HG03575 (cell line): Measurements from ENCODE around the gene IMPG2.

Source experiments
- ATAC-seq: cut with Tn5 transposase; IDR thresholded peaks from one replicate; pipeline ENCODE4 v1.9.1; 2021; ENCODE audit not compliant: unreplicated experiment, insufficient number of reproducible peaks, low FRiP score; ENCODE audit errors: extremely low read depth

The IMPG2 gene

DNA sequence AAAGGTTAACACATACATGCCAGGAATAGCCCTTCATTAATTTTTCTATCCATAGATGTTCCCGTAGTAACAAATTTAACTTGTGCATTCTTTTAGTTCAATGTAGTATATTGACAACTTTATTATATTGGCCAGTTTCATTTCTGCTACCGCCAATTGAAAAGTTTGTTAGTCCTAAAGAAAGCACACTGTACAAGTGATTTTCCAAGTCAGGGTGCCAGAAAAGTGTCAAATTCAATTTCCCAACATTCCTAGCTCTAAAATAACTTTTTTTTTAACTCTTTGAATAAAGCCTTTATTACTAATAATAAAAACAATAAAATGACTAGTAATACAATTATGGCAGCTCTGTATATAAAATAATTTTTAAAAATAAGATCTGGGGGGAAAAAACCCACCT is 68.9 kb downstream of the IMPG2 start:
- no peak for ATAC-seq

DNA sequence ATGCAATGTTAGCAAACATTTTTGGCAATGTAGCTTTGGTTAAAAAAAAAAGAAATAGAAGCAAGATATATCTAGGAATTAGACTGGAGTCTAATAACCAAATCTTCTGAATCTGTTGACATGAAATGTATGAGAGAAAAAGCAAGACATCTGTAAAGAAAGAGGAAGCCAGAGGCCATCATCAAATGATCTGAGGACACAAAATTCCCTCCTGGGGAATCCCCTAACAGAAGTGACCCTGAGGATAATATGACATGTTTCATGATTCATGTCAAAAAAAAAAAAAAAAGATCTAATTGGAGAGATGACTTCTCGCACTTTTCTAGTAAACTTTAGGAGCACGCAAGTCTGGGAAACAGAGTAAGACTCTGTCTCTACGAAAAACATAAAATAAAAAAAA is 70.9 kb downstream of the IMPG2 start:
- no peak for ATAC-seq

GRCh38 chr3:101248736-101249135 is 71.6 kb downstream of the IMPG2 start:
- no peak for ATAC-seq

- no peak for ATAC-seq
Measured at GRCh38 chr3:101244212-101244575, 76.2 kb downstream of the IMPG2 start.

- no peak for ATAC-seq
Measured at GRCh38 chr3:101243285-101244211, 76.8 kb downstream of the IMPG2 start.

GRCh38 chr3:101240719-101241399 is 79.5 kb downstream of the IMPG2 start:
- ATAC-seq: no peak

DNA sequence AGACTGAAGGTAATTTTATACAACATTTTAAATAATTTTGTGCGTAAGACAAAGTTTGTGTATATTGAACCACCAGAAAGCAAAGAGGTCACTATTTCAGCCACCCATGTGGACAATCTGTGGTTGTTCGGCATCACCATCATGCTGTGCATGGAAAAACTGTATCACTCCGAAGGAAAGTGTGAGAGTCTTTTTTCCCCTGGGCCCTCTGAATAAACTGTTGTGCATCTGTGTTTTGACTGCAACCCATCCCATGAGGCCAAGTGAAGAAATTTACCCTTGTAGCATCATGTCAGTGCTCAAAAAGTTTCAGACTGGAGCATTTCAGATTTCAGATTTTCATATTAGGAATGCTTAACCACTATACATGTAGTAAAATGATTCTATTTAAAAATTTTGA is 85.3 kb downstream of the IMPG2 start:
- ATAC-seq: no peak

DNA sequence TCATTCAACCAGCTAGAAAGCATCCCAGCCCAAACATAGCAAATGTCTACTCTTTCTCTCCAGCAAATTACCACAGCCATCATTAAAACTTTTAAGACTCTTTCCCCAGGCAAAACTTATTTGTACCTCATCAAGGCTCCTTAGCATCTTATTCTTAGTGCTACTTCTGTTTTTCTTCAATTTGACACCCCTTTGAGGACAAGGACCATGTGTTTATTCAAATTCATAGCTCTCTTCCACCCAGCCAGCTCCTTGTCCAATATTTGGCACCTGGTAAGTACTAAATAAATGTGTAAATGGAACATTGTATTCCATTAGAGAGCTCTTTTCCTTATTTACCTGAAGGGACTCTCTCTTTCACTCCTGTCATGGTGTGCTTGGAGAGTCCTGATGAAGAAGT is 89.8 kb downstream of the IMPG2 start:
- no peak for ATAC-seq

DNA sequence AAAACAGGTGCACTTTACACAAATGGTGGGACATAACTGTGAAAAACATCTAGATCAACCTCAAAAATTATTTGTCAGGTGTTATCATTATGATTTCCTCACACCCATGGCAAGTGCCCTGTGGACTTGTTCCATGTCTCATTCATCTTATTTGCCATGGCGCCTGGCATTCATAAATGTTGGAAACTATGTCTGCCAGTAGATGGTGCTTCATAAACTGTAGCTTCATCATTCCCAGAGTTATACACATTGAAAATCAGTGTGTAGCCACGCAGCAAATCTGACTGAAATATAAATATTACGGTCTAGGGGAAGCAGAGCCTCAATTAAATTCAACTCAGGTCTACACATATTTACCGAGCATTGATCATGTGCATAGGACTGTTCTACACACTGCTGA is 90.7 kb downstream of the IMPG2 start:
- no peak for ATAC-seq

GRCh38 chr3:101228441-101228840 is 91.9 kb downstream of the IMPG2 start:
- ATAC-seq: no peak

GRCh38 chr3:101224739-101225138 is 95.6 kb downstream of the IMPG2 start:
- ATAC-seq: no peak

DNA sequence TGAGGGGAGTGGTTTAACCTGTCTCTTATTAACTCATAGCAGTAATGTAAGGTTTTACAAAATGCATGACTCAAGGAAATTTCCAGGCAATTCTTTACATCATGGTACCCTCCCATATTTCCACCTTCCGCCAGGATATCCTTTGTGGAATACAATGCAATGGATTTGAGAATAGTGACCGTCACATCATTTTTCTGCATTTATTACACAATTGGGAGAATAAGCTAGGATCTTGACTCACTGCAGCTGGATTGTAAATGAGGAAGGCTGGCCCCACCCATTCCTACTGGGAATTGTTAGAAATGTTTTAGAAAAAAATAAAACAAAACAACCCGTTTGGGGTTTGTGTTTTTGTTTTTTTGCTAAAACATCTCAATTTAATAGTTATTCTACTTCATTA is 97.4 kb downstream of the IMPG2 start:
- no peak for ATAC-seq

GRCh38 chr3:101219842-101220560 is 100.4 kb downstream of the IMPG2 start:
- no peak for ATAC-seq

- ATAC-seq: no peak
Measured at GRCh38 chr3:101217472-101218245, 102.7 kb downstream of the IMPG2 start.

- ATAC-seq: no peak
Measured at GRCh38 chr3:101216710-101217465, 103.5 kb downstream of the IMPG2 start.

GRCh38 chr3:101212730-101213129 is 107.6 kb downstream of the IMPG2 start:
- no peak for ATAC-seq

DNA sequence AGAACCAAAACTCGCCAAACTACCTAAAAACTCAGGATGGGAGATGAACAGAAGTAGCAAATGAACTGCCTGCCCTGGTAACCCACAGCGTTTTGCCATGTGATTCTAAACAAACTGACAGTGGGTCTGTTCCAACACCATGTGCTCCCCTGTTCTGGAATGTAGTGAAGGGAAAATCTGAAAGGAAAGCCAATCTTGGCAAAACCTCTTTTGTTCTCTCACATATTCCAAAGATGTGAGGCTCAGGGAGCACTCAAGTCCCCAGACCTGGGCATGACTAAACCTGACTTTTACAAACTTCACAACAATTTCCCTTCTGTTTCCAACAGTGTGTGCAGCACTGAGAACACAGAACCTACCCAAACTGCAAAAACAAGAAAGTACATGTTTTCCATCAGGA is 116.1 kb downstream of the IMPG2 start:
- no peak for ATAC-seq

DNA sequence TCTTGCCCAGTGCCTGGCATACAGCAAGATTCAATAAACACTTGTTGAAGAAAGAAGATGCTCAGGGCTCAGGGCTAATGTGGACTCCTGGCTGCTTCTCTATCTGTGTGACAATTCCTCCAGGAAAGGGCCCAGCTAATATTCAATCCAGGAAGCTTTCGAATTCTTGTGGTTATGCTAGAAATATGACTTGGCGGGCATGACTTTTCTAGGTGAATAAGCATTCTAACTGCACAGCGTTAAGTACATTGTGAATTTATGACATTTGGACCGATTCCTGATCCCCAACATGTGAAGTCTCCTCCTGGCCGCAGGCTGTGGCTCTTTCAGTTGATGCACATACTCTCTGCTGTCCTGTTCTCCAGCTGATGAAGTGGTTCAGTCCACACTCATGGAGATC is 117.0 kb downstream of the IMPG2 start:
- no peak for ATAC-seq
